HepG2 (cell line): ENCODE results near the gene PLEKHA8. TPM values are rescaled to one million over a fixed set of nuclear protein-coding genes. Genes with fewer than 3 reads are reported as not detected.

Experiments
- IRX3 ChIP-seq: sonication (generic); formaldehyde crosslinking; IDR thresholded peaks from 2 replicates; pipeline ENCODE4 v1.8.1; 2023; ENCODE audit warnings: mild to moderate bottlenecking, low read depth, missing genetic modification reagents, borderline replicate concordance
- polyA plus RNA-seq, 8 experiments: library from polyadenylated mRNA; depleted of rRNA in 3 of 8; stranded (reverse) in 7 of 8; unstranded in 1 of 8; fragments of >200 nt; fragmentation: Illumina TruSeq in 4 of 8; extraction: Trizol in 4 of 8; gene quantifications; 2 replicates each; pipeline versions ENCODE4 v1.2.1 to v1.2.3, GENCODE V29; 2011 to 2016; ENCODE audit warnings: low read depth in 4 of 8, missing spikeins in 1 of 8, mixed read lengths in 1 of 8; ENCODE audit not compliant: insufficient read depth in 1 of 8
- total RNA-seq, 5 experiments: library from RNA; depleted of rRNA; stranded (reverse); fragments of >200 nt; fragmentation: Illumina TruSeq; extraction: Trizol; gene quantifications; 2 replicates each; pipeline ENCODE4 v1.2.3, GENCODE V29; 2016; ENCODE audit warnings: low read depth in 1 of 5
- TF ChIP-seq, protein P1 (sequence below): IDR thresholded peaks from 2 replicates; pipeline ENCODE4 v1.6.1; 2016; ENCODE audit warnings: missing compliant biosample characterization, missing genetic modification reagents, borderline replicate concordance
- TF ChIP-seq, protein P2 (sequence below): sonication (generic); formaldehyde crosslinking; IDR thresholded peaks from 2 replicates; pipeline ENCODE4 v1.5.0; 2020; ENCODE audit warnings: mild to moderate bottlenecking, missing genetic modification reagents, borderline replicate concordance
- TF ChIP-seq, protein P3 (sequence below): sonication (generic); formaldehyde crosslinking; IDR thresholded peaks from 2 replicates; pipeline ENCODE4 v1.4.0; 2020; ENCODE audit warnings: missing genetic modification reagents

Gene PLEKHA8
- total and polyA plus RNA-seq, 2 of the 13 experiments (the other 11 are each of a cell fraction or from before 2014, with no cell fraction given) = 12.5 to 26.4 TPM

DNA sequence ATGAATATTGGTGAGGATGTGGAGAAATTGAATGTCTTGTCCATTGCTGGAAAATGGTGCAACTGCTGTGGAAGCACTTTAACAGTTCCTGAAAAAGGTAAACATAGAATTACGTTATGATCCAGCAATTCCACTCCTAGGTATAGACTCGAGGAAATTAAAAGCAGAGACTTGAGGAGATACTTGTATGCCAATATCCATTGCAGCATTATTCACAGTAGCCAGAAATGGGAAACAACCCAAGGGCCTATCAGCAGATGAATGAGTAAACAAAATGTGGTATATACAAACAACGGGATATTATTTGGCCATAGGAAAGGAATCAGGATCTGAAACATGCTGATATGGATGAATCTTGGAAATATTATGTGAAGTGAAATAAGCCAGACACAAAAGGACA lies 74.1 kb downstream of the PLEKHA8 start (continued):
- TF ChIP-seq, protein P1, sequence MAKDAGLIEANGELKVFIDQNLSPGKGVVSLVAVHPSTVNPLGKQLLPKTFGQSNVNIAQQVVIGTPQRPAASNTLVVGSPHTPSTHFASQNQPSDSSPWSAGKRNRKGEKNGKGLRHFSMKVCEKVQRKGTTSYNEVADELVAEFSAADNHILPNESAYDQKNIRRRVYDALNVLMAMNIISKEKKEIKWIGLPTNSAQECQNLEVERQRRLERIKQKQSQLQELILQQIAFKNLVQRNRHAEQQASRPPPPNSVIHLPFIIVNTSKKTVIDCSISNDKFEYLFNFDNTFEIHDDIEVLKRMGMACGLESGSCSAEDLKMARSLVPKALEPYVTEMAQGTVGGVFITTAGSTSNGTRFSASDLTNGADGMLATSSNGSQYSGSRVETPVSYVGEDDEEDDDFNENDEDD (CRISPR knock-in tag) = no peak
- TF ChIP-seq, protein P2, sequence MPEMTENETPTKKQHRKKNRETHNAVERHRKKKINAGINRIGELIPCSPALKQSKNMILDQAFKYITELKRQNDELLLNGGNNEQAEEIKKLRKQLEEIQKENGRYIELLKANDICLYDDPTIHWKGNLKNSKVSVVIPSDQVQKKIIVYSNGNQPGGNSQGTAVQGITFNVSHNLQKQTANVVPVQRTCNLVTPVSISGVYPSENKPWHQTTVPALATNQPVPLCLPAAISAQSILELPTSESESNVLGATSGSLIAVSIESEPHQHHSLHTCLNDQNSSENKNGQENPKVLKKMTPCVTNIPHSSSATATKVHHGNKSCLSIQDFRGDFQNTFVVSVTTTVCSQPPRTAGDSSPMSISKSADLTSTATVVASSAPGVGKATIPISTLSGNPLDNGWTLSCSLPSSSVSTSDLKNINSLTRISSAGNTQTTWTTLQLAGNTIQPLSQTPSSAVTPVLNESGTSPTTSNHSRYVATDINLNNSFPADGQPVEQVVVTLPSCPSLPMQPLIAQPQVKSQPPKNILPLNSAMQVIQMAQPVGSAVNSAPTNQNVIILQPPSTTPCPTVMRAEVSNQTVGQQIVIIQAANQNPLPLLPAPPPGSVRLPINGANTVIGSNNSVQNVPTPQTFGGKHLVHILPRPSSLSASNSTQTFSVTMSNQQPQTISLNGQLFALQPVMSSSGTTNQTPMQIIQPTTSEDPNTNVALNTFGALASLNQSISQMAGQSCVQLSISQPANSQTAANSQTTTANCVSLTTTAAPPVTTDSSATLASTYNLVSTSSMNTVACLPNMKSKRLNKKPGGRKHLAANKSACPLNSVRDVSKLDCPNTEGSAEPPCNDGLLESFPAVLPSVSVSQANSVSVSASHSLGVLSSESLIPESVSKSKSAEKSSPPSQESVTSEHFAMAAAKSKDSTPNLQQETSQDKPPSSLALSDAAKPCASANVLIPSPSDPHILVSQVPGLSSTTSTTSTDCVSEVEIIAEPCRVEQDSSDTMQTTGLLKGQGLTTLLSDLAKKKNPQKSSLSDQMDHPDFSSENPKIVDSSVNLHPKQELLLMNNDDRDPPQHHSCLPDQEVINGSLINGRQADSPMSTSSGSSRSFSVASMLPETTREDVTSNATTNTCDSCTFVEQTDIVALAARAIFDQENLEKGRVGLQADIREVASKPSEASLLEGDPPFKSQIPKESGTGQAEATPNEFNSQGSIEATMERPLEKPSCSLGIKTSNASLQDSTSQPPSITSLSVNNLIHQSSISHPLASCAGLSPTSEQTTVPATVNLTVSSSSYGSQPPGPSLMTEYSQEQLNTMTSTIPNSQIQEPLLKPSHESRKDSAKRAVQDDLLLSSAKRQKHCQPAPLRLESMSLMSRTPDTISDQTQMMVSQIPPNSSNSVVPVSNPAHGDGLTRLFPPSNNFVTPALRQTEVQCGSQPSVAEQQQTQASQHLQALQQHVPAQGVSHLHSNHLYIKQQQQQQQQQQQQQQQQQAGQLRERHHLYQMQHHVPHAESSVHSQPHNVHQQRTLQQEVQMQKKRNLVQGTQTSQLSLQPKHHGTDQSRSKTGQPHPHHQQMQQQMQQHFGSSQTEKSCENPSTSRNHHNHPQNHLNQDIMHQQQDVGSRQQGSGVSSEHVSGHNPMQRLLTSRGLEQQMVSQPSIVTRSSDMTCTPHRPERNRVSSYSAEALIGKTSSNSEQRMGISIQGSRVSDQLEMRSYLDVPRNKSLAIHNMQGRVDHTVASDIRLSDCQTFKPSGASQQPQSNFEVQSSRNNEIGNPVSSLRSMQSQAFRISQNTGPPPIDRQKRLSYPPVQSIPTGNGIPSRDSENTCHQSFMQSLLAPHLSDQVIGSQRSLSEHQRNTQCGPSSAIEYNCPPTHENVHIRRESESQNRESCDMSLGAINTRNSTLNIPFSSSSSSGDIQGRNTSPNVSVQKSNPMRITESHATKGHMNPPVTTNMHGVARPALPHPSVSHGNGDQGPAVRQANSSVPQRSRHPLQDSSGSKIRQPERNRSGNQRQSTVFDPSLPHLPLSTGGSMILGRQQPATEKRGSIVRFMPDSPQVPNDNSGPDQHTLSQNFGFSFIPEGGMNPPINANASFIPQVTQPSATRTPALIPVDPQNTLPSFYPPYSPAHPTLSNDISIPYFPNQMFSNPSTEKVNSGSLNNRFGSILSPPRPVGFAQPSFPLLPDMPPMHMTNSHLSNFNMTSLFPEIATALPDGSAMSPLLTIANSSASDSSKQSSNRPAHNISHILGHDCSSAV (CRISPR knock-in tag) = no peak
- no peak for TF ChIP-seq IRX3 (CRISPR knock-in tag)
- TF ChIP-seq, protein P3, sequence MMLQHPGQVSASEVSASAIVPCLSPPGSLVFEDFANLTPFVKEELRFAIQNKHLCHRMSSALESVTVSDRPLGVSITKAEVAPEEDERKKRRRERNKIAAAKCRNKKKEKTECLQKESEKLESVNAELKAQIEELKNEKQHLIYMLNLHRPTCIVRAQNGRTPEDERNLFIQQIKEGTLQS (CRISPR knock-in tag) = no peak
